RWPE2 (cell line): ENCODE measurements around the gene BTBD3.

Source experiments
- ATAC-seq: fragments of 200-7000 bp; cut with Tn5 transposase; 3 replicates; pipeline ENCODE4 v1.9.1; 2021; ENCODE audit warnings: low read depth
- DNase-seq: peaks from one replicate; pipeline ENCODE4 v3.0.0-alpha.2; 2020; ENCODE audit warnings: low spot score
- H3K27ac ChIP-seq: fragments of 450-650 bp; 2 replicates; pipeline ENCODE4 v1.5.1; 2017; ENCODE audit warnings: mild to moderate bottlenecking; ENCODE audit not compliant: poor library complexity, severe bottlenecking
- H3K27me3 ChIP-seq: fragments of 250-450 bp; sonication (Bioruptor Pico); 2 replicates; pipeline ENCODE4 v1.5.1; 2021; ENCODE audit warnings: mild to moderate bottlenecking, moderate library complexity; ENCODE audit not compliant: insufficient read depth, poor library complexity, severe bottlenecking
- H3K36me3 ChIP-seq: fragments of 250-450 bp; sonication (Bioruptor Pico); 2 replicates; pipeline ENCODE4 v1.5.1; 2020; ENCODE audit warnings: low read depth, mild to moderate bottlenecking, moderate library complexity
- H3K4me1 ChIP-seq: fragments of 250-450 bp; sonication (Bioruptor Pico); 2 replicates; pipeline ENCODE4 v1.5.1; 2021; ENCODE audit warnings: mild to moderate bottlenecking, moderate library complexity; ENCODE audit not compliant: insufficient read depth, poor library complexity, severe bottlenecking
- H3K4me3 ChIP-seq: fragments of 250-450 bp; sonication (Bioruptor Pico); 2 replicates; pipeline ENCODE4 v1.5.1; 2021; ENCODE audit warnings: mild to moderate bottlenecking, moderate library complexity; ENCODE audit not compliant: severe bottlenecking
- H3K9me3 ChIP-seq: fragments of 250-450 bp; sonication (Bioruptor Pico); 2 replicates; pipeline ENCODE4 v1.5.1; 2021; ENCODE audit warnings: mild to moderate bottlenecking, moderate library complexity; ENCODE audit not compliant: severe bottlenecking
- TF ChIP-seq, protein P1 (sequence below): fragments of 450-650 bp; IDR thresholded peaks from one replicate; pipeline ENCODE4 v1.5.1; 2017; ENCODE audit warnings: mild to moderate bottlenecking, moderate library complexity; ENCODE audit not compliant: poor library complexity, severe bottlenecking

BTBD3 gene

DNA sequence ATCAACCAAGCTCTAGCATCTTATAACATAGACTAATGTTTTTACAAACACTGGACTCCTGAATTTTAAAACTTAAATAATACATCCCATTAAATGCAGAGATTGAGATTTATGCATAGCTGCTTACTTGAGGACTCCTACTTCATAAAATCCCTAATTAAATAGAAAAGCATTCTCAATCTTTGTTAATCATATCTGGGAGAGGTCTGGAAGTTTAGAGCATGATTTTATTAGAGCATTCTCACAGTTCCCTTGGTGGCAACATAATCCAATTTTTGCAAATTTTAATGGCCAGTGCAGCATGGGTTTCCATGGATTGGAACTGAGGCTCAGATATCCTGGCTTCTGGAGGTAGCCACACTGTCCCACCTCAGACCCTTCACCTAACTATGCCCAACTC, 19.5 kb downstream of the BTBD3 start:
- TF ChIP-seq, protein P1, sequence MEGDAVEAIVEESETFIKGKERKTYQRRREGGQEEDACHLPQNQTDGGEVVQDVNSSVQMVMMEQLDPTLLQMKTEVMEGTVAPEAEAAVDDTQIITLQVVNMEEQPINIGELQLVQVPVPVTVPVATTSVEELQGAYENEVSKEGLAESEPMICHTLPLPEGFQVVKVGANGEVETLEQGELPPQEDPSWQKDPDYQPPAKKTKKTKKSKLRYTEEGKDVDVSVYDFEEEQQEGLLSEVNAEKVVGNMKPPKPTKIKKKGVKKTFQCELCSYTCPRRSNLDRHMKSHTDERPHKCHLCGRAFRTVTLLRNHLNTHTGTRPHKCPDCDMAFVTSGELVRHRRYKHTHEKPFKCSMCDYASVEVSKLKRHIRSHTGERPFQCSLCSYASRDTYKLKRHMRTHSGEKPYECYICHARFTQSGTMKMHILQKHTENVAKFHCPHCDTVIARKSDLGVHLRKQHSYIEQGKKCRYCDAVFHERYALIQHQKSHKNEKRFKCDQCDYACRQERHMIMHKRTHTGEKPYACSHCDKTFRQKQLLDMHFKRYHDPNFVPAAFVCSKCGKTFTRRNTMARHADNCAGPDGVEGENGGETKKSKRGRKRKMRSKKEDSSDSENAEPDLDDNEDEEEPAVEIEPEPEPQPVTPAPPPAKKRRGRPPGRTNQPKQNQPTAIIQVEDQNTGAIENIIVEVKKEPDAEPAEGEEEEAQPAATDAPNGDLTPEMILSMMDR, result no peak
- no peaks in the 10 kb centered on the region for H3K36me3 ChIP-seq
- no peak for ATAC-seq
- H3K4me1 ChIP-seq, result no peaks in the 10 kb centered on the region
- H3K4me3 ChIP-seq, result no peak overlapping the region
- no peaks in the 10 kb centered on the region for H3K27me3 ChIP-seq
- no peak overlapping the region for H3K27ac ChIP-seq
- H3K9me3 ChIP-seq, result no peaks in the 10 kb centered on the region
- DNase-seq, result no peak

DNA sequence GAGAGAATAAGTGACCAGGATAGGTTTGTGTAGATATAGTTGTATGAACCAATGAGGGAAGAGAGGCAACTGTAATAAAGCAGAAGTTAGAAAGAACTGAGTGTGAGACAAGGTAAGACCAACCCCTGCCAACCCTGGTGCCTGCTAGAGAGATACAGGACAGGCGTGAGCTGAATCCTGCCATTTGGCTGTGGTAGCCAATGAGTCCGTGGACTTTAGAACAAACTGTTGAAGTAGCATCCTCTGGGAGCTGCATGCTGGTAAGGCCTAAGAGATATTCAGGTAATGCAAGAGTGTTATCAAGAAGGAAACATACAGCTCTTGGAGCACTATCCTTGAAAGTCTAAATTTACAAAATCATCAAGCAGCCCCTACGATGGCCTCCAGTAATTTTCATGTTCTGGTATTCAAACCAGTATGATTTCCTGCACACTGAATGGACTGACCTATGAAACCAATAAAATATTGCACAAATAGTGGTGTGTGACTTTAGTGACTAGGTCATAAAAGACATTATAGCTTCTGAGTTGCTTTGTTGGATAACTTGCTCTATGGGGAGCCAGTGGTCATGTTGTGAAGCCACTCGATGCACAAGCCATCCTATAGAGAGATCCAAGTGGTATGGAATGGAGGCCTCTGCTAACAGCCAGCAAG, 24.0 kb downstream of the BTBD3 start:
- Histone ChIP-seq H3K9me3 (no peaks in the 10 kb centered on the region), H3K27me3 (no peaks in the 10 kb centered on the region), H3K4me3 (no peak overlapping the region), H3K4me1 (no peaks in the 10 kb centered on the region), H3K27ac (no peak overlapping the region), H3K36me3 (no peaks in the 10 kb centered on the region)
- ATAC-seq (no peak), DNase-seq (no peak)
- TF ChIP-seq, protein P1, result no peak

DNA sequence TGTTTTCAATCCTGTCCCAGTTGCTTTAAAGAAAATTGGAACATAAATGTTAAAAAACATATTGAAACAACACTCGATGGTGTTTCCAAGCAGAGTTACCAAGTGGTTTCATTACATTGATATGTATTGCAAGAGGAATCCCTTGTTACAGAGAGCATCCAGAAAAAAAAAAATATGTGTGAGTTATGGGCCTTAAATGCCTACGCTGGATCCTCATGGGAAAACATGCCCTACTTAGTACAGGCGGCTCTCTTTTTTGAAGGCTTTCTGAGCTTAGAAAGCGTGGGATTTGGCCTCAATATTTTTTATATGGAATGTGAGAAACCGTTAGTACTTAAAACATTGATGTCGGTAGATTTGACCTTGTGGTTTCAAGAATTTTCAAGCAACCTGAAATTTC, 26.1 kb downstream of the BTBD3 start:
- H3K36me3 ChIP-seq, result no peaks in the 10 kb centered on the region
- H3K27ac ChIP-seq, result no peak overlapping the region
- DNase-seq, result no peak
- TF ChIP-seq, protein P1, result no peak
- no peaks in the 10 kb centered on the region for H3K27me3 ChIP-seq
- ATAC-seq, result no peak
- no peak overlapping the region for H3K4me3 ChIP-seq
- no peaks in the 10 kb centered on the region for H3K4me1 ChIP-seq
- no peaks in the 10 kb centered on the region for H3K9me3 ChIP-seq

DNA sequence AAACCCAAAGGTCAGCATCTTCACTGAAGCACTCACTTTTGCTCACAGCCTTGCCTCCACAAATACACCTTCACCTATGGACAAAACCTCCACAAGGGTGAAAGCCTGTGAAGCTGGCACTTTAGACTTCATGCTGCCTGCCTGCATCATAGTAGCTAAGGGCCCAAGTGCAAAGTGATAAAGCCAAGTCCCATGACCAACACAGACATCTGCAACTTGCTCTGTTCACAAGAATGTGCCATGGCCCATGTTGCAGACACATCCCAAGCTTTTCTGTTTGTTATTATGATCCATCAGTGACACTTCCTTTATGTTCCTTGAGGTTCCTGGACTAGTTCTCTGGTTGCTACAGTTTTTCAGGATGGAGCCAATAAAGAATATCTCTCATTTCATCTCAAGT, 31.1 kb downstream of the BTBD3 start:
- Histone ChIP-seq H3K36me3 (no peaks in the 10 kb centered on the region), H3K4me1 (no peaks in the 10 kb centered on the region), H3K9me3 (no peaks in the 10 kb centered on the region), H3K4me3 (no peak overlapping the region), H3K27ac (no peak overlapping the region), H3K27me3 (no peaks in the 10 kb centered on the region)
- TF ChIP-seq, protein P1, result no peak
- no peak for ATAC-seq
- DNase-seq, result no peak

DNA sequence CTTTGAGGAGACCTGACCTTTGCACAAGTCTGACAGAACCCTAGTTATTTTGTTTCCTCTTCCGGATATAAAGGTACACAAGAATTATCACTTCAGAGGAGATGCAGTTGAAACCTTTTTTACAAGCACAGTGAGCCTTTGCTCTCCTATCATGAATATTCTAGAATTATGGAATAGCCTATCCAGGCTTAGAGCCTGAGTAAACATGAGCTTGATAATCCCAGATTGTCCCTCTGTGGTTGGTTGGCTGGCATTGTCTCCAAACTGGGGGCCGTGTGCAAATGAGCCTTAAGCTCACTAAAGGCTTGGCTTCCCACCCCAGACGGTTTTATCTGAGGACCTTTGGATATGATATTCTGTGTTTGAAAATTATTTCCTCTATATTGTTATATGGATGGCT, 32.0 kb downstream of the BTBD3 start:
- H3K27ac ChIP-seq, result no peak overlapping the region
- no peaks in the 10 kb centered on the region for H3K27me3 ChIP-seq
- H3K4me3 ChIP-seq, result no peak overlapping the region
- H3K4me1 ChIP-seq, result no peaks in the 10 kb centered on the region
- no peak for ATAC-seq
- H3K9me3 ChIP-seq, result no peaks in the 10 kb centered on the region
- TF ChIP-seq, protein P1, result no peak
- no peaks in the 10 kb centered on the region for H3K36me3 ChIP-seq
- no peak for DNase-seq
